Epithelial cell of esophagus (primary cell): ENCODE measurements around the gene GPR89A.

Experiments
- DNase-seq: peaks from one replicate; pipeline ENCODE4 v3.0.0; 2010; ENCODE audit warnings: low read depth
- H3K4me3 ChIP-seq: 2 replicates; pipeline ENCODE4 v1.5.1; 2011; ENCODE audit warnings: mild to moderate bottlenecking, low read length, control low read depth
- TF ChIP-seq, protein P1 (sequence below): IDR thresholded peaks from 2 replicates; pipeline ENCODE4 v1.5.1; 2011; ENCODE audit warnings: low read depth, mild to moderate bottlenecking, low read length, control low read depth, inconsistent platforms; ENCODE audit not compliant: insufficient read depth; ENCODE audit errors: missing control alignments

GPR89A gene

DNA sequence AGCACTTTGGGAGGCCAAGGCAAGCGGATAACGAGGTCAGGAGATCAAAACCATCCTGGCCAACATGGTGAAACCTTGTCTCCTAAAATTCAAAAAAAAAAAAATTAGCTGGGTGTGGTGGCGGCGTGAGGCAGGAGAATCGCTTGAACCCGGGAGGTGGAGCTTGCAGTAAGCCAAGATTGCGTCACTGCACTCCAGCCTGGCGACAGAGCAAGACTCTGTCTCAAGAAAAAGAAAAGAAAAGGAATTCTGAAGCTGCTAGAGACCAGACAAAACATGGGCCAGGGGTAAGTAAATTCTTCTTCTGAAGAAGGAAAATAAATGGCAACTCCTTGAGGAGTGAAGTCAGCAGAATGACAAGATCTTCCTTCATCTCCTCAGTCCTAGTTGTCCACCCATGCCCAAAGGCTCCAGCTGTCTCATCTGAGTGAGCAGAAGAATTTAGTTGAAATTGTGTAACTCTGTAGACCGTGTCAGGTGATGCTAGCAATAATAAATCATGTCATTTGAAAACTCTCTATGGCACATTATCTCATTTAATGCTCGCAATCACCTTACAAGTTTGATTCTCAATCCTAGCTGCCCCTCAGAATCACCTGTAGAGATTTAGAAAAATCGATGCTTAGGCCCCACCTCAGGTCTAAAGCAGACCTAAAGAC, 85.1 kb downstream of the GPR89A start:
- DNase-seq: peak; percentile 34
- H3K4me3 ChIP-seq: no peak overlapping the region
- TF ChIP-seq, protein P1, sequence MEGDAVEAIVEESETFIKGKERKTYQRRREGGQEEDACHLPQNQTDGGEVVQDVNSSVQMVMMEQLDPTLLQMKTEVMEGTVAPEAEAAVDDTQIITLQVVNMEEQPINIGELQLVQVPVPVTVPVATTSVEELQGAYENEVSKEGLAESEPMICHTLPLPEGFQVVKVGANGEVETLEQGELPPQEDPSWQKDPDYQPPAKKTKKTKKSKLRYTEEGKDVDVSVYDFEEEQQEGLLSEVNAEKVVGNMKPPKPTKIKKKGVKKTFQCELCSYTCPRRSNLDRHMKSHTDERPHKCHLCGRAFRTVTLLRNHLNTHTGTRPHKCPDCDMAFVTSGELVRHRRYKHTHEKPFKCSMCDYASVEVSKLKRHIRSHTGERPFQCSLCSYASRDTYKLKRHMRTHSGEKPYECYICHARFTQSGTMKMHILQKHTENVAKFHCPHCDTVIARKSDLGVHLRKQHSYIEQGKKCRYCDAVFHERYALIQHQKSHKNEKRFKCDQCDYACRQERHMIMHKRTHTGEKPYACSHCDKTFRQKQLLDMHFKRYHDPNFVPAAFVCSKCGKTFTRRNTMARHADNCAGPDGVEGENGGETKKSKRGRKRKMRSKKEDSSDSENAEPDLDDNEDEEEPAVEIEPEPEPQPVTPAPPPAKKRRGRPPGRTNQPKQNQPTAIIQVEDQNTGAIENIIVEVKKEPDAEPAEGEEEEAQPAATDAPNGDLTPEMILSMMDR: no peak

DNA sequence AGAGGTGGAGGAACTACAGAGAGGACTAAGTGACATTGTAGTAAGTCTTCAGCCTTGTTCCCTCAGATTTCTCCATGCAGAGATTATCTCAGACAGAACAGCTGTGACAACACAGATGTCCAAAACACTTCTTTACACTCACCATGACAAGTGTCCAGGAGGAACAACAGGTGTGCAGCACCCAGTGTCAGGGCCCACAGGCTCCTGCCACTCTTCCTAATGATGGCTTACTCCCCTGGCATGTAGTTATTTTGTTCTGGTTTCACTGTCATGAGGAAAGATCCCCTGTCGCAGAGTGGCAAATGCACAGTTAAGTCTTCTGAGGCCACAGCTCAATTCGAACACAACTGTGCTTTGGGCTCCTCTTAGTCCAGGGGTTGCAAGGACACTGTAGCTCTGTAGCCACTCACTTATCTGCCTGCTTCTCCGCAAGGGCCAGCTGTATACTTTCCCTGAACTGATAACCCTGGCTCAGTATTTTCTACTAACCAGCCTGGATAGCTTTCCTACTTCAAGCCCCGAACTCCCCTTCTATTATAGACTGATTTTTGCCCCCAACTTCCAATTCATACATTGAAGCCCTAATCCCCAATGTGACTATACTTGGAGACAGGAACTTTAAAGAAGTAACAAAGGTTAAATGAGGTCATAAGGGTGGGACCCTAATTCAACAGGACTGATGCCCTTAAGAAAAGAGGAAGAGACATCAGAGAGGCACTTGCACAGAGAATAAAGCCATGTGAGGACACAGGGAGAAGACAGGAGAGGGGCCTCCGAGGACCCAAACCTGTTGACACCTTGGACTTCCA, 88.2 kb downstream of the GPR89A start:
- no peak overlapping the region for H3K4me3 ChIP-seq
- TF ChIP-seq, protein P1: no peak
- no peak for DNase-seq

DNA sequence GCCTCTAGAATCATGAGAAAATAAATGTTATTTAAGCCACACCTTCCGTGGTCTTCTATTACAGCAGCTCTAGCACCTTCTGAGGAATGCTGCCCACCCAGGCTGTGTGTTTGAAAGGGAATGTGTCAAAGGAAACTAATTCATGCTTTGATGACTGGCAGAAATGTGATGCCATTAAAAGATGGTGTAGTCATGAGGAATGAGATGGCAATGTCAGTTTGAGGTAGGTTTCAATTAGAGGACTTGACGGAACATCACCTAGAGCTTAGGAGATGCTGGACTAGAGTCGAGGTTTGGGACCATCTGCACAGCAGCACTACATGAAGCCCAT, 88.8 kb downstream of the GPR89A start:
- no peak for DNase-seq
- H3K4me3 ChIP-seq: no peak overlapping the region
- TF ChIP-seq, protein P1: no peak

DNA sequence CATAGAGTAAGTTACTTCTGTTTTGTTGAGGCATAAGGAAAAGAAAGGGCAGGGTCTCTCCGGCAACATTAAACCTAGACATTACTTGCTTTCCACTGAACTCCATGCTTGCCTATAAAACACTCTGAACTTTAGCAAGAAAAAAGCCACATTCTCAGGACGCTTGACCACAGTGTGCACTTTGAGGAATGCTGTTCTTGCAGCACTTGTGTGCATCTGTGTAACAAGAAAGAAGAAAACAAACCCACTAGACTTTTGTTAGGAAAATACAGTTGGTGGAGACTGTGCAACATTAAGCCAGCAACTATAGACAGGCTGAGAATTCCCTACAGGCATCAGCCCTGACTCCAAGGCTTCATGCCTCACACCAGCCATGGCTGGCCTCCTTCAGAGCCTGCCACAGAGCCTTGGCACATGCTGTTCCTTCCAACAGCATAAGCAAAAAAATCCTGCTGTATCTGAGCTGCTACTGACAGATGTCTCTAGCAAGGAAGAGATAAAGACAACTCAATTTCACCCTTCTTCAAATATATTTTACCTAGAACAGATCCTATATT, 93.6 kb downstream of the GPR89A start:
- TF ChIP-seq, protein P1: no peak
- no peak for DNase-seq
- no peak overlapping the region for H3K4me3 ChIP-seq

DNA sequence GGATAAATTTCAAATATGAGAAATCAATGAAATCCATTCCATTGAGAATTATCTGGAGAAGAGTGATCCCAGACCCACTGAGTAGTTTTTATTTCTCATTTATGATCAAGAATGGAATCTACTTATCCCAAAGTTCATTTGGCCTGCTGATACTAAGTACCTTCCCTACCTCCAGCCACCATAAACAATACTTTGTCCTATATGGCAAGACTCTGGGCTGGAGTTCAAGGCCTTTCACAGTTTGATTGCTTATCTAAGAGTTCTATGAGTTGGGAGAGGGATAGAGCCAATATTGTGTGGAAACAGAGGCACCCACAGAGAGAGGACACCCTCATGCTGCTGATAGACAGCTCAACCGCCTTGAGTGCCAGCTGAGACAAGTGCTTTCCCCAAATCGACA, 94.3 kb downstream of the GPR89A start:
- DNase-seq: no peak
- TF ChIP-seq, protein P1: no peak
- no peak overlapping the region for H3K4me3 ChIP-seq

DNA sequence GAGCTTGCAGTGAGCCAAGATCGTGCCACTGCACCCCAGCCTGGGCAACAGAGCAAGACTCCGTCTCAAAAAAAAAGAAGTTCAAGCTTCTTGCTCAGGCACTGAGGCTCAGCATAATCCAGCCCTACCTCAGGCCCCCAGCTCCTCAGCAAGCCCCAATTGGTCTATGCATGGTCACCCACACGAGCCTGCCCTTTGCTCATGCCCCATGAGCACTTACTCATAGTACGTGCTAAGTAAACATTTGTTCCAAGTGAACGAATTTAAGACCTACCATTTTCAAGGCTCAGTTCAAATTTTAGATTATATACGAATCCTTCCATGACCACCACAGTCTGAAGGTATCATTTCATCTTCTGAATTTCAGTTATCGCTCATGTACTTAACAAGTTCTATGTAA, 95.0 kb downstream of the GPR89A start:
- no peak overlapping the region for H3K4me3 ChIP-seq
- no peak for DNase-seq
- TF ChIP-seq, protein P1: no peak

DNA sequence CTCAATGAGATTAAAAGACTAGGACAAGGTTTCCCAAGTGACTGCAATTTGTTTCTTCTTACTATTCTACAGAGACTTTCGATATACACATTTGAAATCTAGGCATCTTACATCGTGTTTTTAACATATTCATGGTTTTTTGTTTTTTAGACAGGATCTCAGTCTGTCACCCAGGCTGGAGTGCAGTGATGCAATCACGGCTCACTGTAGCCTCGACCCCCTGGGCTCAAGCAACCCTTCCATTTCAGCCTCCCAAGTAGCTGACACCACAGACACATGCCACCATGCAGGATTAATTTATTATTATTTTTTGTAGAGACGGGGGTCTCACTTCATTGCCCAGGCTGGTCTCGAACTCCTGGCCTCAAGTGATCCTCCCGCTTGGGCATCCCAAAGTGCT, 97.8 kb downstream of the GPR89A start:
- TF ChIP-seq, protein P1: no peak
- DNase-seq: no peak
- H3K4me3 ChIP-seq: no peak overlapping the region
